Astrocyte (in vitro differentiated cells and primary cell): ENCODE data around the gene MEFV. TPM values are rescaled to one million over a fixed set of nuclear protein-coding genes. Genes with fewer than 3 reads are reported as not detected.

Experiments
- DNase-seq: peaks from one replicate; pipeline ENCODE4 v3.0.0-alpha.2; 2010; ENCODE audit warnings: low read depth
- FAIRE-seq: peaks from 2 replicates; lab custom pipeline; 2011; peaks lifted over from hg19 to GRCh38; lab: Jason Lieb, UNC
- H2AFZ ChIP-seq: 2 replicates; pipeline ENCODE4 v1.6.0; 2012; ENCODE audit warnings: low read depth, low read length, inconsistent platforms
- H3K27ac ChIP-seq: 2 replicates; pipeline ENCODE4 v1.5.1; 2011; ENCODE audit warnings: low read depth, low read length, inconsistent platforms
- H3K27me3 ChIP-seq: 2 replicates; pipeline ENCODE4 v1.6.0; 2011; ENCODE audit warnings: low read length, inconsistent platforms; ENCODE audit not compliant: insufficient read depth
- H3K36me3 ChIP-seq: 2 replicates; pipeline ENCODE4 v1.5.1; 2011; ENCODE audit warnings: low read length, inconsistent platforms; ENCODE audit not compliant: insufficient read depth
- H3K4me1 ChIP-seq: 2 replicates; pipeline ENCODE4 v1.5.1; 2011; ENCODE audit warnings: low read length, inconsistent platforms; ENCODE audit not compliant: insufficient read depth
- H3K4me2 ChIP-seq: 2 replicates; pipeline ENCODE4 v1.6.0; 2012; ENCODE audit warnings: low read length, inconsistent platforms
- H3K4me3 ChIP-seq: 2 replicates; pipeline ENCODE4 v1.5.1; 2011; ENCODE audit warnings: low read depth, mild to moderate bottlenecking, low read length, inconsistent platforms; ENCODE audit not compliant: insufficient read depth
- H3K79me2 ChIP-seq: 2 replicates; pipeline ENCODE4 v1.6.0; 2012; ENCODE audit warnings: mild to moderate bottlenecking, low read length, inconsistent platforms; ENCODE audit not compliant: insufficient read depth
- H3K9ac ChIP-seq: 2 replicates; pipeline ENCODE4 v1.6.0; 2012; ENCODE audit warnings: mild to moderate bottlenecking, low read length, inconsistent platforms
- H3K9me3 ChIP-seq: 2 replicates; pipeline ENCODE4 v1.5.1; 2012; ENCODE audit warnings: low read depth, mild to moderate bottlenecking, low read length, inconsistent platforms; ENCODE audit not compliant: insufficient read depth
- H4K20me1 ChIP-seq: 2 replicates; pipeline ENCODE4 v1.6.0; 2012; ENCODE audit warnings: low read length, inconsistent platforms; ENCODE audit not compliant: insufficient read depth
- H3K27ac Mint-ChIP-seq: one replicate; pipeline ENCODE4 v1.8.0; 2021; ENCODE audit warnings: mild to moderate bottlenecking, mixed read lengths; ENCODE audit not compliant: unreplicated experiment
- H3K27me3 Mint-ChIP-seq: one replicate; pipeline ENCODE4 v1.8.0; 2021; ENCODE audit warnings: low read depth, mixed read lengths; ENCODE audit not compliant: unreplicated experiment
- H3K36me3 Mint-ChIP-seq: one replicate; pipeline ENCODE4 v1.8.0; 2021; ENCODE audit warnings: low read depth, mixed read lengths; ENCODE audit not compliant: unreplicated experiment
- H3K4me1 Mint-ChIP-seq: one replicate; pipeline ENCODE4 v1.8.0; 2021; ENCODE audit warnings: low read depth, mixed read lengths; ENCODE audit not compliant: unreplicated experiment
- H3K4me3 Mint-ChIP-seq: one replicate; pipeline ENCODE4 v1.8.0; 2021; ENCODE audit warnings: mild to moderate bottlenecking, moderate library complexity, mixed read lengths; ENCODE audit not compliant: unreplicated experiment
- H3K9me3 Mint-ChIP-seq: one replicate; pipeline ENCODE4 v1.8.0; 2021; ENCODE audit warnings: mild to moderate bottlenecking, mixed read lengths; ENCODE audit not compliant: unreplicated experiment
- CTCF ChIP-seq: IDR thresholded peaks from 2 replicates; pipeline ENCODE4 v1.5.1; 2011; ENCODE audit warnings: low read depth, mild to moderate bottlenecking, inconsistent platforms, low read length, moderate library complexity; ENCODE audit not compliant: insufficient read depth
- EZH2 ChIP-seq: IDR thresholded peaks from 2 replicates; pipeline ENCODE4 v1.6.1; 2012; ENCODE audit warnings: mild to moderate bottlenecking, low read length, inconsistent platforms; ENCODE audit not compliant: insufficient read depth
- total RNA-seq: library from RNA; stranded (reverse); gene quantifications from 2 replicates; pipeline ENCODE4 v1.2.1, GENCODE V29; 2021

Gene MEFV
- total RNA-seq, 1 donor from 2014 or later: not detected

GRCh38 chr16:3289998-3290673 lies 33.7 kb upstream of the MEFV start:
- H3K4me3 Mint-ChIP-seq: no peak overlapping the region
- Histone ChIP-seq H3K4me3 (no peak overlapping the region), H3K27ac (no peak overlapping the region), H3K9ac (no peak overlapping the region), H3K4me1 (peaks cover 1% of the 10 kb centered on the region), H3K79me2 (peaks cover 74% of the 10 kb centered on the region), H3K36me3 (peaks cover 49% of the 10 kb centered on the region), H3K27me3 (no peaks in the 10 kb centered on the region), H2AFZ (no peak overlapping the region), H3K4me2 (no peak overlapping the region), H3K9me3 (peaks cover 52% of the 10 kb centered on the region), H4K20me1 (peaks cover 46% of the 10 kb centered on the region)
- TF ChIP-seq EZH2 (no peak), CTCF (no peak)
- peaks cover 55% of the 10 kb centered on the region for H3K9me3 Mint-ChIP-seq
- no peak overlapping the region for H3K27ac Mint-ChIP-seq
- DNase-seq (no peak), FAIRE-seq (no peak)
- peaks cover 79% of the 10 kb centered on the region for H3K36me3 Mint-ChIP-seq
- peaks cover 20% of the 10 kb centered on the region for H3K4me1 Mint-ChIP-seq
- H3K27me3 Mint-ChIP-seq: no peaks in the 10 kb centered on the region

DNA sequence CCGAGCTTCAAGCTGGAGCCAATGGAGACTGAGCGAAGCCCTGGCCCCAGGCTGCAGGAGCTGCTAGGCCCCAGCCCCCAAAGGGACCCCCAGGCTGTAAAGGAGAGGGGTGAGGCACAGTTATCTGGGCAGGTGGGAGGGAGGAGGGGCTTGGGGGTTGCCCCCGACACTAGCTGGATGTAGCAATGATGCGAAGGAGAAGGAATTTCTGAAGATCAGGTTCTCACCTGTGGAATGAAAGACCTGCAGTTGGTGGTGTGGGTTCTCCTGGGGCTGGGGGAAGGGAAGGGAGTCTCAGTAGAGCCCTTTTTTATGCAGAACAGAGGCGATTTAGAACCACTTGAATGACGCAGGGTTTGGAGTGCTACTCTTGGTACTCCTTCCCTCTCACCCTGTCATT lies 28.7 kb upstream of the MEFV start:
- peaks cover 16% of the 10 kb centered on the region for H3K4me1 Mint-ChIP-seq
- Histone ChIP-seq H3K9me3 (peaks cover 18% of the 10 kb centered on the region), H3K4me1 (peaks cover 20% of the 10 kb centered on the region), H3K4me3 (peak overlapping the region; percentile 86), H3K79me2 (peaks cover 63% of the 10 kb centered on the region), H3K27ac (no peak overlapping the region), H3K36me3 (peaks cover 23% of the 10 kb centered on the region), H3K4me2 (peak overlapping the region; percentile 91), H3K9ac (no peak overlapping the region), H2AFZ (no peak overlapping the region), H3K27me3 (no peaks in the 10 kb centered on the region), H4K20me1 (peaks cover 32% of the 10 kb centered on the region)
- H3K4me3 Mint-ChIP-seq: peak overlapping the region; percentile 100
- H3K27ac Mint-ChIP-seq: peak overlapping the region; percentile 47
- TF ChIP-seq EZH2 (no peak), CTCF (no peak)
- no peaks in the 10 kb centered on the region for H3K27me3 Mint-ChIP-seq
- DNase-seq: no peak
- no peak for FAIRE-seq
- H3K9me3 Mint-ChIP-seq: peaks cover 21% of the 10 kb centered on the region
- peaks cover 39% of the 10 kb centered on the region for H3K36me3 Mint-ChIP-seq
